ENCODE data around the gene WFDC13.

Gene WFDC13

GRCh38 chr20:45758096-45758495 lies 56.3 kb downstream of the WFDC13 start:
- DNase-seq (ENCODE audit: low read depth, low spot score): no peak
- in situ Hi-C loops (cut with HindIII; ENCODE audit: low sequenced_read_pairs): no loop called here
- TF ChIP-seq CTCF (IDR thresholded peaks at IDR 0.05; ENCODE audit: low read depth, low read length): no peak
- H3K4me3 ChIP-seq (ENCODE audit: low read depth, low read length): no peak overlapping the region
